Mammary epithelial cell (primary cell): ENCODE measurements around the gene CLCF1.

Experiments used
- CTCF ChIP-seq, 2 donors: IDR thresholded peaks in 1 of 2; conservative IDR thresholded peaks in 1 of 2; 2 replicates each; pipeline ENCODE4 v1.5.1; 2011 to 2012; ENCODE audit warnings: inconsistent platforms in 2 of 2, low read length in 2 of 2, mild to moderate bottlenecking in 2 of 2, control low read depth in 1 of 2, low read depth in 1 of 2; ENCODE audit not compliant: insufficient read depth in 1 of 2; ENCODE audit errors: extremely low read depth in 1 of 2
- EZH2 ChIP-seq: IDR thresholded peaks from 2 replicates; pipeline ENCODE4 v1.6.1; 2012; ENCODE audit warnings: low read length, inconsistent platforms, borderline replicate concordance

- TF ChIP-seq CTCF (conservative IDR thresholded peaks at IDR 0.05 in 1 of 2, IDR thresholded peaks at IDR 0.05 in 1 of 2; ENCODE audit: extremely low read depth in 1 of 2, insufficient read depth in 1 of 2, low read depth in 1 of 2, low read length in 2 of 2) (no peak), EZH2 (no peak)
These were observed 8.3 kb downstream of the CLCF1 start for GRCh38 chr11:67364783-67365722.
